Panc1 (cell line): Measurements from ENCODE around the gene OGDH. TPM values are rescaled to one million over a fixed set of nuclear protein-coding genes. Genes with fewer than 3 reads are reported as not detected.

ENCODE experiments used
- ATAC-seq: fragments of 200-7000 bp; cut with Tn5 transposase; 2 replicates; pipeline ENCODE4 v1.9.1; 2020; ENCODE audit warnings: mild to moderate bottlenecking, moderate library complexity
- Bru-seq: library from RNA; stranded (reverse); fragments of 400-500 nt; gene quantifications from one replicate; lab custom pipeline; 2021; lab: Mats Ljungman, UMichigan
- BruChase-seq, 2 experiments: library from RNA; stranded (reverse); fragments of 400-500 nt; gene quantifications; one replicate each; lab custom pipeline; 2021; lab: Mats Ljungman, UMichigan
- BruUV-seq: library from RNA; stranded (reverse); fragments of 400-500 nt; replicated peaks from 2 replicates; lab custom pipeline; 2021; lab: Mats Ljungman, UMichigan
- CTCF ChIA-PET: fragments of 300-600 bp; sonication (Branson Sonifier 250); formaldehyde crosslinking; loops from one replicate; lab custom pipeline; 2022; ENCODE audit warnings: antibody characterized with exemption; lab: Charles Lee
- POLR2A ChIA-PET: fragments of 300-600 bp; sonication (Branson Sonifier 250); formaldehyde crosslinking; loops from one replicate; lab custom pipeline; 2022; ENCODE audit warnings: antibody characterized with exemption; lab: Charles Lee
- DNase-seq: peaks from one replicate; pipeline ENCODE4 v3.0.0-alpha.2; 2010; ENCODE audit warnings: low read depth, low spot score
- H3K27ac ChIP-seq: 2 replicates; pipeline ENCODE4 v1.5.1; 2011; ENCODE audit warnings: mild to moderate bottlenecking, low read length, inconsistent platforms
- H3K27me3 ChIP-seq: fragments of 200-500 bp; sonication (Bioruptor generic); 2 replicates; pipeline ENCODE4 v1.6.0; 2014; ENCODE audit warnings: low read length, inconsistent platforms; ENCODE audit not compliant: control insufficient read depth, insufficient read depth
- H3K36me3 ChIP-seq: fragments of 200-500 bp; sonication (Bioruptor generic); 2 replicates; pipeline ENCODE4 v1.5.1; 2014; ENCODE audit warnings: inconsistent platforms, mild to moderate bottlenecking, low read length, moderate library complexity; ENCODE audit not compliant: control insufficient read depth, insufficient read depth
- H3K4me1 ChIP-seq: 2 replicates; pipeline ENCODE4 v1.5.1; 2011; ENCODE audit warnings: inconsistent platforms, mild to moderate bottlenecking, low read length, moderate library complexity; ENCODE audit not compliant: control insufficient read depth, insufficient read depth
- H3K4me3 ChIP-seq, 2 experiments: 2 replicates each; pipeline ENCODE4 v1.5.1; 2011 to 2012; ENCODE audit warnings: low read depth in 2 of 2, low read length in 2 of 2, mild to moderate bottlenecking in 2 of 2, inconsistent platforms in 1 of 2, moderate library complexity in 1 of 2
- H3K9me3 ChIP-seq: fragments of 200-500 bp; sonication (Bioruptor generic); 2 replicates; pipeline ENCODE4 v1.5.1; 2014; ENCODE audit warnings: low read depth, mild to moderate bottlenecking, inconsistent platforms, low read length, moderate library complexity; ENCODE audit not compliant: control insufficient read depth, insufficient read depth
- CTCF ChIP-seq: fragments of 450-650 bp; IDR thresholded peaks from 2 replicates; pipeline ENCODE4 v1.5.1; 2017; ENCODE audit warnings: mild to moderate bottlenecking
- POLR2AphosphoS5 ChIP-seq: IDR thresholded peaks from 2 replicates; pipeline ENCODE4 v1.6.1; 2012; ENCODE audit warnings: mild to moderate bottlenecking, low read depth, low read length, moderate library complexity
- REST ChIP-seq, 2 experiments: IDR thresholded peaks; 2 replicates each; pipeline ENCODE4 v1.6.1; 2011 to 2012; ENCODE audit warnings: low read depth in 2 of 2, control low read depth in 1 of 2, low read length in 1 of 2, mild to moderate bottlenecking in 1 of 2, moderate library complexity in 1 of 2; ENCODE audit not compliant: insufficient read depth in 1 of 2
- SIN3A ChIP-seq: IDR thresholded peaks from 2 replicates; pipeline ENCODE4 v1.6.1; 2012; ENCODE audit warnings: low read depth, mild to moderate bottlenecking, low read length, moderate library complexity, borderline replicate concordance; ENCODE audit not compliant: insufficient read depth
- TCF7L2 ChIP-seq: IDR thresholded peaks from 2 replicates; pipeline ENCODE4 v1.6.1; 2011; ENCODE audit warnings: mild to moderate bottlenecking, low read depth, low read length, inconsistent platforms
- in situ Hi-C: cut with HindIII; loops from 2 replicates; pipeline ENCODE4 v1.10.0; 2016; ENCODE audit warnings: low sequenced_read_pairs, low pct_unique_long_range_greater_than_20kb
- intact Hi-C: fragments of 100-400 bp; cut with micrococcal nuclease; formaldehyde crosslinking; loops from one replicate; pipeline ENCODE4 v1.10.0; 2022; ENCODE audit not compliant: unreplicated experiment
- long read RNA-seq: library from polyadenylated mRNA; unstranded; transcript quantifications from one replicate; pipeline ENCODE4 v2.0.0, GENCODE V29; 2021; ENCODE audit not compliant: unreplicated experiment
- polyA plus RNA-seq: library from polyadenylated mRNA; unstranded; fragments of >200 nt; gene quantifications from one replicate; pipeline ENCODE4 v1.2.1, GENCODE V29; 2012; ENCODE audit warnings: missing spikeins; ENCODE audit not compliant: insufficient read length
- total RNA-seq: library from RNA; stranded (reverse); gene quantifications from one replicate; pipeline ENCODE4 v1.2.1, GENCODE V29; 2021; ENCODE audit not compliant: unreplicated experiment

The OGDH gene
- total RNA-seq = 166 TPM
- polyA plus RNA-seq = 167 TPM
- Bru-seq, nascent RNA = percentile 87 among the genes with signal in this experiment
- BruChase-seq, experiment 1, labeled RNA remaining after a 2-hour chase = percentile 86 among the genes with signal in this experiment
- percentile 88 among the genes with signal in this experiment for BruChase-seq, experiment 2, labeled RNA remaining after a 6-hour chase
- long read RNA-seq, full-length matches to known transcripts = 21 of 126 reads
- long read RNA-seq, partial matches to known transcripts = 93 of 126 reads
- long read RNA-seq, other reads (novel, unspliced or antisense) = 12 of 126 reads

DNA sequence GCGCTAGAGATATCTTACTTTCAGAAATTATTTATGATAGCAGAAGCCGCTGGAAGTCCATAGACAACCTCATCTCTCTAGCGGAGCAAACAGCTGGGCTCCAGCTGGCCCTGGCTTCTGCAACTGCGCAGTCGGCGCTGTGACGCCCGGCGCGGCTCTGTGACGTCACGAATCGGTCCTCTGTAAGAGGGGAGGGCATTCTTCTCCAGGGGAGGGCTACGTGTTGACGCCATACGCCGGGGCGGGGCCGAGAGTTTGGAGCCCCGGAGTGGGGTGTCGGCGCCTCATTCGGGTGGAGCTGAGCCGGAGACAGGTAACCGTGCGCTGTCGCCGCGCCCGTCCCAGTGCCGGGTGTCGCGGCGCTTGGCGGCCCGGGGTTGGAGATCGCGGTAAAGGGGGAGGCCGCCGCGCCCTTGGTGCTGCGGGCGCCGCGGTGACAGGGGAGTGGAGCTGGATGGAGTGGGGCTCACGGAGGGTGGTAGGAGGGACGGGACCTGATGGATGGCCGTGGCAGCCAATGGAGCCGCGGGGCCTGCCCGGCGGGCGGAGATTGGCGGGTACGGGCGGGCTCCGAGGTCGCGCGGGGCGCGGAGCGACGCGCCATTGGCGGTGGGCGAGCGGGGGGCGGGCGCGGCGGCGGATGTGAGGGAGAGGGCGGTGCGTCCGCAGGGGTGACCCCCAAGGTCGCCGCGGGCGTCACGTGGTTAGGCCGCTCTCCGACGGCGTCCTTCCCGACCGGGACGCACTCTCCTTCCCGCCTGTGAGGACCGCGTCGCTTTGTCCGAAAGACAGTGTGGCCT is at the start of gene OGDH:
Gene OGDH, plus strand, starts transcription at position 287 of the 800 bp plus-strand sequence. CDS start 17,717 bp downstream, outside the sequence.
- H3K36me3 ChIP-seq = no peaks in the 10 kb centered on the region
- H3K27ac ChIP-seq = peak within 1 kb of the TSS; percentile 94
- H3K27me3 ChIP-seq = no peaks in the 10 kb centered on the region
- ChIA-PET POLR2A (interaction anchor here (0.5 kb wide), 1 partner anchor 681 kb away, joined by 11 read pairs; no protein-coding TSS in a partner anchor), CTCF (interaction anchor here (0.6 kb wide), 2 partner anchors 14 to 26 kb away, joined by 3 to 13 read pairs; no protein-coding TSS in a partner anchor)
- TF ChIP-seq TCF7L2 (peak; percentile 100), CTCF (no peak), SIN3A (peak; percentile 96; the same call in 1 of the 2 replicates), POLR2AphosphoS5 (peak; percentile 97), REST (IDR thresholded peaks at IDR 0.05; ENCODE audit: insufficient read depth in 1 of 2, low read depth in 2 of 2, low read length in 1 of 2) (no peak)
- H3K4me3 ChIP-seq = peak within 1 kb of the TSS; percentile 62 to 95
- BruUV-seq = no TSS peak
- ATAC-seq = peak; percentile 99
- intact Hi-C loops = no loop called here
- peak; percentile 93 for DNase-seq
- H3K4me1 ChIP-seq = peaks cover 8% of the 10 kb centered on the region; the same call in 1 of the 2 replicates
- H3K9me3 ChIP-seq = no peaks in the 10 kb centered on the region
- in situ Hi-C loops = no loop called here

- ChIA-PET POLR2A (no interaction called here), CTCF (no interaction called here)
- H3K36me3 ChIP-seq = no peaks in the 10 kb centered on the region
- BruUV-seq = no TSS peak
- ATAC-seq (no peak), DNase-seq (no peak)
- H3K27me3 ChIP-seq = no peaks in the 10 kb centered on the region
- H3K4me3 ChIP-seq = no peak overlapping the region
- intact Hi-C loops (no loop called here), in situ Hi-C loops (no loop called here)
- no peak for TF ChIP-seq TCF7L2
- TF ChIP-seq SIN3A = no peak
- no peak for TF ChIP-seq CTCF
- no peak for TF ChIP-seq POLR2AphosphoS5
- TF ChIP-seq REST (IDR thresholded peaks at IDR 0.05; ENCODE audit: insufficient read depth in 1 of 2, low read depth in 2 of 2, low read length in 1 of 2) = no peak
- 0 out of 2 replicates have a peak, but pooled peaks cover 4% of the 10 kb centered on the region for H3K4me1 ChIP-seq
- no peak overlapping the region for H3K27ac ChIP-seq
- no peaks in the 10 kb centered on the region for H3K9me3 ChIP-seq
These were observed 48.9 kb upstream of the OGDH start for GRCh38 chr7:44557485-44557884.
